GM12878 (cell line): ENCODE measurements around the gene TMEM61.

Experiments
- CBX5 ChIP-seq: sonication (generic); IDR thresholded peaks from 2 replicates; pipeline ENCODE4 v1.6.1; 2016; ENCODE audit warnings: low read depth, moderate library complexity, mild to moderate bottlenecking, inconsistent platforms
- EZH2 ChIP-seq: IDR thresholded peaks from 2 replicates; pipeline ENCODE4 v1.6.1; 2012; ENCODE audit warnings: low read depth, mild to moderate bottlenecking, control low read depth, inconsistent platforms, low read length, borderline replicate concordance; ENCODE audit not compliant: control insufficient read depth
- JUND ChIP-seq: IDR thresholded peaks from 2 replicates; pipeline ENCODE4 v1.6.1; 2012; ENCODE audit warnings: low read depth, mild to moderate bottlenecking, low read length, improper control_type of control experiment, moderate library complexity
- KDM1A ChIP-seq: fragments of 200-600 bp; sonication (generic); IDR thresholded peaks from 2 replicates; pipeline ENCODE4 v1.6.1; 2016; ENCODE audit warnings: borderline replicate concordance
- POLR2A ChIP-seq: IDR thresholded peaks from 2 replicates; pipeline ENCODE4 v1.6.1; 2011; ENCODE audit warnings: low read depth, mild to moderate bottlenecking, low read length
- RB1 ChIP-seq: fragments of 450-650 bp; formaldehyde crosslinking; IDR thresholded peaks from 2 replicates; pipeline ENCODE4 v1.6.1; 2017; ENCODE audit warnings: mild to moderate bottlenecking, borderline replicate concordance
- TF ChIP-seq, protein P1 (sequence below), 3 experiments: IDR thresholded peaks in 2 of 3; conservative IDR thresholded peaks in 1 of 3; 2 replicates each; pipeline ENCODE4 v1.5.1; 2011; ENCODE audit warnings: low read depth in 3 of 3, low read length in 3 of 3, mild to moderate bottlenecking in 3 of 3, control low read depth in 2 of 3, moderate library complexity in 2 of 3, inconsistent platforms in 1 of 3, mixed read lengths in 1 of 3; ENCODE audit not compliant: control insufficient read depth in 2 of 3, insufficient read depth in 1 of 3; ENCODE audit errors: extremely low read depth in 1 of 3

DNA sequence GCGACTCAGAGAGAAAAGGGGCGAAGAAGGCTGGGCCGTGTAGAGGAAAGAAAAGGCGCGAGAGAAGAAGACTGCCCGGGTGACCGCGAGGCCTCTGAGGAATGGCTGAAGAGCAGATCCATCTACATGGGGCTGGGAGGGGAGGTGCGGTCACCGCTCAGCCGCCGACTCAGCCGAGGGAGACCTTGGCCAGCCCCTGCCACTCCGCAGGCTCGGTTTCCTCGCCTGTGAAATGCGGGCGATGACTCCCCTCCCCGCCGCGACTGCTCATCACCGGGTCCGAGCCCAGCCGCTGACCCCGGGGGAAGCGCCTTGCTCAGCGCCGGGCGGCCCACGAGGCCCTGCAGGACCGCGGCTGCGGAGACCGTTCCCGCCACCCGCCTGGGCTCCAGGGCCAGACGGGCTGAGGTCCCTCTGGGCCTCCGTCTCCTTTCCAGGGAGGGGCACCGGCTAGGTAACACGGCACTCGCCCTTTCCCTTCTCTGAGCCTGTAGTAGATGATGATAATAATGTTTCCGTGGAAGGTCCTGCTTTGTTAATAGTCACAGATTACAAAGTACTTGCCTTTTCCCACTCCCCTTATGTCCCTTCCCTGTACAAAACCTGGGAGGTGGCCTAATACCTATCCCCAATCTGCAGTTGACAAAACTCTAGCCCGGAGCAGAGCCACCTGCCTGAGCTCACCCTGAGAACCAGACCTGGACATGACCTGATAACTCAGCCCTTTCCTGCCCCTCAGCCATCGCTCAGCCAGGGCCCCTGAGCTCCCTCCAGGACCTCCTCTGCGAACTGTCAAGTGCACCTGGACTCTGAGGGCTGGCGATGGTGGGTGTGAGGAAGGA, 16.7 kb downstream of the TMEM61 start:
- TF ChIP-seq RB1 (no peak), JUND (no peak), KDM1A (no peak), EZH2 (no peak), POLR2A (no peak), CBX5 (no peak)
- TF ChIP-seq, protein P1, sequence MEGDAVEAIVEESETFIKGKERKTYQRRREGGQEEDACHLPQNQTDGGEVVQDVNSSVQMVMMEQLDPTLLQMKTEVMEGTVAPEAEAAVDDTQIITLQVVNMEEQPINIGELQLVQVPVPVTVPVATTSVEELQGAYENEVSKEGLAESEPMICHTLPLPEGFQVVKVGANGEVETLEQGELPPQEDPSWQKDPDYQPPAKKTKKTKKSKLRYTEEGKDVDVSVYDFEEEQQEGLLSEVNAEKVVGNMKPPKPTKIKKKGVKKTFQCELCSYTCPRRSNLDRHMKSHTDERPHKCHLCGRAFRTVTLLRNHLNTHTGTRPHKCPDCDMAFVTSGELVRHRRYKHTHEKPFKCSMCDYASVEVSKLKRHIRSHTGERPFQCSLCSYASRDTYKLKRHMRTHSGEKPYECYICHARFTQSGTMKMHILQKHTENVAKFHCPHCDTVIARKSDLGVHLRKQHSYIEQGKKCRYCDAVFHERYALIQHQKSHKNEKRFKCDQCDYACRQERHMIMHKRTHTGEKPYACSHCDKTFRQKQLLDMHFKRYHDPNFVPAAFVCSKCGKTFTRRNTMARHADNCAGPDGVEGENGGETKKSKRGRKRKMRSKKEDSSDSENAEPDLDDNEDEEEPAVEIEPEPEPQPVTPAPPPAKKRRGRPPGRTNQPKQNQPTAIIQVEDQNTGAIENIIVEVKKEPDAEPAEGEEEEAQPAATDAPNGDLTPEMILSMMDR (IDR thresholded peaks at IDR 0.05 in 2 of 3, conservative IDR thresholded peaks at IDR 0.05 in 1 of 3; ENCODE audit: control insufficient read depth in 2 of 3, extremely low read depth in 1 of 3, insufficient read depth in 1 of 3, low read depth in 3 of 3, low read length in 3 of 3): no peak
